GM12878 (cell line): ENCODE results near the gene MEIS2. TPM values are rescaled to one million over a fixed set of nuclear protein-coding genes. Genes with fewer than 3 reads are reported as not detected.

Experiments
- ATAC-seq: fragments of 200-7000 bp; cut with Tn5 transposase; 3 replicates; pipeline ENCODE4 v1.9.1; 2020; ENCODE audit warnings: mild to moderate bottlenecking, moderate library complexity
- BruUV-seq: library from RNA; stranded (reverse); fragments of 400-500 nt; replicated peaks from 2 replicates; lab custom pipeline; 2021; lab: Mats Ljungman, UMichigan
- CTCF ChIA-PET: fragments of 300-600 bp; sonication (Branson Sonifier 250); formaldehyde crosslinking; extraction: SDS; loops from one replicate; lab custom pipeline; 2021; ENCODE audit warnings: inconsistent platforms; lab: Yijun Ruan, JAX
- POLR2A ChIA-PET: fragments of 350-600 bp; formaldehyde crosslinking; extraction: SDS; loops from one replicate; lab custom pipeline; 2021; ENCODE audit warnings: inconsistent platforms; lab: Charles Lee
- RAD21 ChIA-PET: fragments of 300-600 bp; sonication (Branson Sonifier 250); formaldehyde crosslinking; loops from one replicate; lab custom pipeline; 2023; ENCODE audit warnings: antibody characterized with exemption; ENCODE audit not compliant: unreplicated experiment; lab: Charles Lee
- SMC1A ChIA-PET: fragments of 300-600 bp; sonication (Branson Sonifier 250); formaldehyde crosslinking; loops from one replicate; lab custom pipeline; 2023; ENCODE audit not compliant: unreplicated experiment, uncharacterized antibody; lab: Charles Lee
- DNase-seq: peaks from one replicate; pipeline ENCODE4 v3.0.0-alpha.2; 2011; ENCODE audit warnings: low read depth, low spot score
- FAIRE-seq: peaks from 3 replicates; lab custom pipeline; 2011; peaks lifted over from hg19 to GRCh38; lab: Jason Lieb, UNC
- H2AFZ ChIP-seq: 2 replicates; pipeline ENCODE4 v1.6.0; 2011; ENCODE audit warnings: low read depth, low read length, control low read depth; ENCODE audit not compliant: control insufficient read depth
- H3K27ac ChIP-seq: 2 replicates; pipeline ENCODE4 v1.5.1; 2011; ENCODE audit warnings: control low read depth; ENCODE audit not compliant: control insufficient read depth, insufficient read depth
- H3K27me3 ChIP-seq, 2 experiments: replicated peaks in 1 of 2; 2 replicates each; pipeline versions ENCODE4 v1.6.0 to v1.6.1; 2011; ENCODE audit warnings: low read length in 1 of 2; ENCODE audit not compliant: control insufficient read depth in 2 of 2, insufficient read depth in 2 of 2
- H3K36me3 ChIP-seq, 2 experiments: 2 replicates each; pipeline ENCODE4 v1.5.1; 2011; ENCODE audit warnings: low read length in 1 of 2; ENCODE audit not compliant: control insufficient read depth in 2 of 2, insufficient read depth in 2 of 2
- H3K4me1 ChIP-seq: 2 replicates; pipeline ENCODE4 v1.6.1; 2011; ENCODE audit warnings: mild to moderate bottlenecking, low read length, moderate library complexity, mixed read lengths; ENCODE audit not compliant: control insufficient read depth, insufficient read depth
- H3K4me2 ChIP-seq: 2 replicates; pipeline ENCODE4 v1.6.0; 2011; ENCODE audit warnings: control low read depth; ENCODE audit not compliant: control insufficient read depth, insufficient read depth
- H3K4me3 ChIP-seq: fragments of 200-600 bp; sonication (generic); 2 replicates; pipeline ENCODE4 v1.5.1; 2016
- H3K79me2 ChIP-seq: 2 replicates; pipeline ENCODE4 v1.6.0; 2011; ENCODE audit warnings: low read length; ENCODE audit not compliant: control insufficient read depth, insufficient read depth
- H3K9ac ChIP-seq: 2 replicates; pipeline ENCODE4 v1.8.0; 2011; ENCODE audit warnings: low read length, control low read depth, mixed read lengths; ENCODE audit not compliant: control insufficient read depth, insufficient read depth
- H3K9me3 ChIP-seq: replicated peaks from 3 replicates; pipeline ENCODE4 v1.5.1; 2011; ENCODE audit warnings: mild to moderate bottlenecking, low read length; ENCODE audit not compliant: control insufficient read depth, insufficient read depth
- H4K20me1 ChIP-seq: 2 replicates; pipeline ENCODE4 v1.6.0; 2011; ENCODE audit not compliant: control insufficient read depth, insufficient read depth
- CBFB ChIP-seq: IDR thresholded peaks from 2 replicates; pipeline ENCODE4 v1.6.1; 2016; ENCODE audit warnings: antibody characterized with exemption, low read depth
- CBX5 ChIP-seq: sonication (generic); IDR thresholded peaks from 2 replicates; pipeline ENCODE4 v1.6.1; 2016; ENCODE audit warnings: low read depth, moderate library complexity, mild to moderate bottlenecking, inconsistent platforms
- GABPA ChIP-seq: IDR thresholded peaks from 2 replicates; pipeline ENCODE4 v1.6.1; 2014; ENCODE audit warnings: antibody characterized with exemption, low read depth, mild to moderate bottlenecking, inconsistent platforms
- JUND ChIP-seq: IDR thresholded peaks from 2 replicates; pipeline ENCODE4 v1.6.1; 2012; ENCODE audit warnings: low read depth, mild to moderate bottlenecking, low read length, improper control_type of control experiment, moderate library complexity
- WGBS: methylation state at CpG from one replicate; pipeline ENCODE4 v1.1.6; 2016; ENCODE audit warnings: low lambda C conversion rate; ENCODE audit not compliant: insufficient replicate concordance, insufficient coverage; ENCODE audit errors: missing lambda C conversion rate; 5-methylcytosine and 5-hydroxymethylcytosine counted together
- in situ Hi-C: fragments of 300-500 bp; cut with MboI; formaldehyde crosslinking; loops from 9 replicates; pipeline ENCODE4 v1.14.3; 2018; ENCODE audit warnings: mixed read lengths
- intact Hi-C: fragments of 100-400 bp; cut with micrococcal nuclease; formaldehyde crosslinking; loops from one replicate; pipeline ENCODE4 v1.14.2; 2022; ENCODE audit not compliant: unreplicated experiment
- polyA plus RNA-seq, 11 experiments: library from polyadenylated mRNA; depleted of rRNA in 4 of 11; unstranded in 6 of 11; stranded (reverse) in 5 of 11; fragments of >200 nt; fragmentation: Nextera tagmentation in 4 of 11; fragmentation: Illumina TruSeq in 1 of 11; extraction: Ambion mirVana in 4 of 11; extraction: Trizol in 1 of 11; gene quantifications; 1 replicate in 1 of 11; 2 replicates in 10 of 11; pipeline versions ENCODE4 v1.2.1 to v1.2.3, GENCODE V29; 2011 to 2016; ENCODE audit warnings: inconsistent platforms in 2 of 11, missing spikeins in 2 of 11, low read depth in 1 of 11
- total RNA-seq, 4 experiments: library from RNA; depleted of rRNA in 3 of 4; stranded (reverse); fragments of >200 nt in 3 of 4; fragmentation: Illumina TruSeq in 1 of 4; extraction: Trizol in 1 of 4; gene quantifications; 2 replicates each; pipeline versions ENCODE4 v1.2.1 to v1.2.3, GENCODE V29; 2013 to 2021
- TF ChIP-seq, protein P1 (sequence below): IDR thresholded peaks from 2 replicates; pipeline ENCODE4 v1.6.1; 2011; ENCODE audit warnings: low read depth, mild to moderate bottlenecking, low read length, moderate library complexity, borderline replicate concordance; ENCODE audit errors: extremely low read depth
- TF ChIP-seq, protein P2 (sequence below): fragments of 450-650 bp; formaldehyde crosslinking; IDR thresholded peaks from 2 replicates; pipeline ENCODE4 v1.4.0; 2020; ENCODE audit warnings: mild to moderate bottlenecking, moderate library complexity

The MEIS2 gene
- total and polyA plus RNA-seq, 10 of the 15 experiments (the other 5 are each of a cell fraction or from before 2014, with no cell fraction given), result 9.2 to 54.0 (median 20.4) TPM

DNA sequence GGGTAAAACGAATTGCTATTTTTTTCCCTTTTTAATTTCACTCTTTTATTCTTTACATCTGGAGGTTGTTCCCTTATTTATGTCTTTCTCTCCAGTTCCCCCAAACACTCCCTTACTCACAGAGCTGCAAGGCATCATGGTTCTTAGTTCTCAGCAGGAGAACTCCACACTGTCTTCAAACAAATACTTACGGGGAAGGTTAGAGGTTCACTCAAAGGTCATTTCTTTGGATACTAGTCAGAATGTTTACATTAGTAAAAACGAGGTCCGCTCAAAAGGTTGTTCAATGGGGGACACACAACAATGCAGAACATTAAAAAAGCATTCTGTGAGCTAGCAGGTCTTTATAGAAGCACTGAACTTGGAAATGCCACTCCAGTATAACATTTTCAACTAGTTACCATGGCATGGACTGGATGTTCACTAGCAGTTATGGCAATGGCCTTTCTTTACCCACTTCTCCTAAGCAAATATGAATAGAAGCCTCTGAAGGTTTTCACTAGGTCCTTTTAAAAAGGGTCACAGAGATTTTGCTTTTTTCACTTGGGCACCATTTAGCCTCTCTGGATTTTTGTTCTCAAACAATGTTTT lies 201.7 kb downstream of the MEIS2 start:
- RAD21 ChIA-PET, result no interaction called here
- FAIRE-seq, result no peak
- intact Hi-C loops (no loop called here), in situ Hi-C loops (loop anchor here (25.0 kb wide), 1 partner anchor 989 kb away; no protein-coding TSS in a partner anchor)
- H3K4me1 ChIP-seq, result no peaks in the 10 kb centered on the region
- H3K79me2 ChIP-seq, result no peaks in the 10 kb centered on the region
- no peak overlapping the region for H3K4me2 ChIP-seq
- no peaks in the 10 kb centered on the region for H3K9me3 ChIP-seq
- CTCF ChIA-PET, result interaction anchor here (0.9 to 2.2 kb wide), 6 partner anchors 15 to 208 kb away, joined by 3 to 8 read pairs (median 4); no protein-coding TSS in a partner anchor
- DNase-seq, result no peak
- WGBS, result 72% methylated on average over 4 of the region's 4 CpGs
- H3K4me3 ChIP-seq, result no peak overlapping the region
- no peak for ATAC-seq
- TF ChIP-seq CBFB (no peak), GABPA (no peak), JUND (no peak), CBX5 (no peak)
- TF ChIP-seq, protein P1, sequence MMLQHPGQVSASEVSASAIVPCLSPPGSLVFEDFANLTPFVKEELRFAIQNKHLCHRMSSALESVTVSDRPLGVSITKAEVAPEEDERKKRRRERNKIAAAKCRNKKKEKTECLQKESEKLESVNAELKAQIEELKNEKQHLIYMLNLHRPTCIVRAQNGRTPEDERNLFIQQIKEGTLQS, result no peak
- TF ChIP-seq, protein P2, sequence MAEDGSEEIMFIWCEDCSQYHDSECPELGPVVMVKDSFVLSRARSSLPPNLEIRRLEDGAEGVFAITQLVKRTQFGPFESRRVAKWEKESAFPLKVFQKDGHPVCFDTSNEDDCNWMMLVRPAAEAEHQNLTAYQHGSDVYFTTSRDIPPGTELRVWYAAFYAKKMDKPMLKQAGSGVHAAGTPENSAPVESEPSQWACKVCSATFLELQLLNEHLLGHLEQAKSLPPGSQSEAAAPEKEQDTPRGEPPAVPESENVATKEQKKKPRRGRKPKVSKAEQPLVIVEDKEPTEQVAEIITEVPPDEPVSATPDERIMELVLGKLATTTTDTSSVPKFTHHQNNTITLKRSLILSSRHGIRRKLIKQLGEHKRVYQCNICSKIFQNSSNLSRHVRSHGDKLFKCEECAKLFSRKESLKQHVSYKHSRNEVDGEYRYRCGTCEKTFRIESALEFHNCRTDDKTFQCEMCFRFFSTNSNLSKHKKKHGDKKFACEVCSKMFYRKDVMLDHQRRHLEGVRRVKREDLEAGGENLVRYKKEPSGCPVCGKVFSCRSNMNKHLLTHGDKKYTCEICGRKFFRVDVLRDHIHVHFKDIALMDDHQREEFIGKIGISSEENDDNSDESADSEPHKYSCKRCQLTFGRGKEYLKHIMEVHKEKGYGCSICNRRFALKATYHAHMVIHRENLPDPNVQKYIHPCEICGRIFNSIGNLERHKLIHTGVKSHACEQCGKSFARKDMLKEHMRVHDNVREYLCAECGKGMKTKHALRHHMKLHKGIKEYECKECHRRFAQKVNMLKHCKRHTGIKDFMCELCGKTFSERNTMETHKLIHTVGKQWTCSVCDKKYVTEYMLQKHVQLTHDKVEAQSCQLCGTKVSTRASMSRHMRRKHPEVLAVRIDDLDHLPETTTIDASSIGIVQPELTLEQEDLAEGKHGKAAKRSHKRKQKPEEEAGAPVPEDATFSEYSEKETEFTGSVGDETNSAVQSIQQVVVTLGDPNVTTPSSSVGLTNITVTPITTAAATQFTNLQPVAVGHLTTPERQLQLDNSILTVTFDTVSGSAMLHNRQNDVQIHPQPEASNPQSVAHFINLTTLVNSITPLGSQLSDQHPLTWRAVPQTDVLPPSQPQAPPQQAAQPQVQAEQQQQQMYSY, result no peak
- TF ChIP-seq, all 136 proteins: peak for 0
- SMC1A ChIA-PET, result interaction anchor here (0.7 to 1.5 kb wide), 7 partner anchors 10 to 197 kb away, joined by 3 to 5 read pairs (median 3); no protein-coding TSS in a partner anchor
- POLR2A ChIA-PET, result no interaction called here
- Histone ChIP-seq H2AFZ (no peak overlapping the region), H3K36me3 (no peaks in the 10 kb centered on the region), H4K20me1 (no peaks in the 10 kb centered on the region), H3K9ac (no peak overlapping the region), H3K27ac (no peak overlapping the region), H3K27me3 (no peaks in the 10 kb centered on the region; a peak in 1 of 4 replicates)
- no TSS peak for BruUV-seq
